Astrocyte of the hippocampus (primary cell): ENCODE measurements around the gene IDS.
"Not testable (repeated sequence)": the region's sequence is repeated elsewhere in the genome, so short reads cannot be mapped to it uniquely, and the experiment has no call there.

Source experiments
- DNase-seq: peaks from one replicate; pipeline ENCODE4 v3.0.0; 2011; ENCODE audit warnings: low read depth, low spot score

Gene IDS

DNA sequence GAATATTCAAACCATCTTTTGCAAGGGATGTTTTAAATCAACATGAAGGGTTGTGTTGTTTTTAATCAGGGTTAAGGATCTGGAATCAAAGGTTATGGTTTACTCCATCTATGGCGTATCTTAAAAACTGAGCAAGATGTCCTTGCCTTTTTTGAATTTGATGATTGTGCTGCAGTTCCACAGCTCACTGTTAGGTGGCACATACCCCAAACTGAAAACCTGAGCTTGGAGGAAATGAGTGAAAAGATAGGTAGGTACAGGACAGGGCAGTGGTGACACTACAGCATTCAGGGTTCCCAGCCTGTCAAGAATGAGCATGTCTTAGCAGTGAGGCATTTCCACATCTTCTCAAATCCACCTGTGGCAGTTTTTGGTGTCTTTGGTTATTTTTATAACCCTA is 22.6 kb upstream of the IDS start:
- DNase-seq = peak; percentile 28

DNA sequence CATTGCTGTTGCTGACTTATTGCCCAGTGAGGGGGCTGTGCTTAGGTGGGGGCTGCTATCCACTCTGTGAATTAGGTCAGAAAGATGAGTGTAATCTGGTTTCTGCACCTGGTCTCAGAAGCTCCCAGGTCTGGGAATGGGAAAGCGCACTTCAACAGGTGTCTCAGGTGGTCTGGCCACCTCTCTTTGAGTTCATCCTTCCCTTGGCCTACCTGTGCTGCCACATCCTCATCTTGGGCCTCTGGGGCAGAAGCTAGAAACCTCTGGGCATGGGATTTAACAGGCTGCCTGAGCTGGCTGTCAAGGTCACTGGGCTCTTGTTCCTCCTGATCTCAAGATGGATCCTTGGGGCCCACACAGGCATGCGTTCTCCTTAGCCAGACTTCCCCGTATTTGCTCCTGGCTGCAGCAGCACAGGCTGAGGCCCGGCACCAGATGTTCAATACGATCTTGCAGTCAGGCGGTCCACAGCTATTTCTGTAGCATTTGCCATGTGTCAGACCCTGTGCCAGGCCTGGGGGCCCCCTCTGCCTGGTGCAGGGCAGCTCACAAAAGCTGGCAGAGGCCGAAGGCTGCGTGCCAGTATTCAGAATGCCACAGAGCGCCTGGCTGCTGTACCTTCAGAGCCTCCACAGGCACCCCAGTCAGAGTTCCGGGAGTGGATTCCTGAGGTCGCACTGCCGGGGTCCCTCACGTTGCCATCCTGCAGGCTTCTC is 21.4 kb upstream of the IDS start:
- DNase-seq = not testable (repeated sequence)

DNA sequence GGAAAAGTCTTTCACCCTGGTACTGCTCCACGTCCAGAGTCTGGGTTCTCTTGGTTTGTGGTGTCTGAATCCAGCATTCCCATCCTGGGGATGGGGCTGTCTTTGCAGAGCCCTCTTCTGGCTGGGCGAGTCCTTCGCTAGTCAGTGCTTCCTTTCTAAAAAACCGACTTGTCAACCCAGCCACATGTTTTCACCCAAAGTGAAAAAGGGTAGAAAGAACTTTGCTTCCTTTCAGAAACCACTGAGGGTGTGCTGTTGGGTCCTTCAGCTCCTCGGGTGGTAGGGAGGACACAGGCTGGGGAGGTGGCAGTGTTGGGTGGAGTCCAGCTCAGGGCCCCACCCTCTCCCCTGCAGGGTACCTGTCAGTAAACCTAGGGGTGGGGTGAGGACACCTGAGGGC is 20.8 kb upstream of the IDS start:
- DNase-seq = not testable (repeated sequence)

DNA sequence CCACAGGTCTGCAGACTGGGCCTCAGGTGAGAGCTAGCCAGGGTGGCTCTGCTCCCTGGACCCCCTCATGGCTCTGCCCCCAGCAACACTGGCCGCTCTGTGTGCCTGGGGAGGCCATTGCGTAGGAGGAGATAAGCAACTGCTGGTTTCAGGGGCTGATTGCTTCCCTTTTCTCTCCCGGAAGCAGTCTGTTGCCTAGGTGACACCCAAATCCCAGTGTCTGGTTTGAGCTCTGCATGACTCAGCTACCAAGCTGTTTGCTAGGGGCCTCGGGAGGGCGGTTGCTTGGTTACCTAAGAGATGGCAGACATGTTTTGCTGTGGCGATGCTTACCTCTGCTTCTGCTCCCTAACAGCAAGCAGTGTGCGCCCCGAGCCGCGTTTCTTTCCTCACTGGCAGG is 20.3 kb upstream of the IDS start:
- DNase-seq = peak; percentile 62

DNA sequence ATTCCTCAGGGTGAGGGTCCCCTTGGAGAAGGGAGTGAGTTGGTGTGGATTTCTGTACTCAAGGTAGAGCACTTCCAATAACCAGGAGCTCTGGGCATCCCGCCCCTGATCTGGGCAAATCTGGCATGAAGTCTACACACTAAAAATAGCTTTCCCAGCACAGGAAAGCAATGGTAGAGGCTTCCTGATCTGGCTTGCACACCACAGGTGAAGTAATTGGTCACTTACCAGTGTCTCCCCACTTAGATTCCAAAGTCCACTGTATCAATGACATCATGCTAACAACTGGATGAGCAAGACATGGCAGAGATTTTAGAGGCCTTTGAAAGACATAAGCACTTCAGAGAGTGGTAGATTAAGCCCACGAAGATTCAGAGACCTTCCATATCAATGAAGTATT is 17.8 kb upstream of the IDS start:
- no peak for DNase-seq

DNA sequence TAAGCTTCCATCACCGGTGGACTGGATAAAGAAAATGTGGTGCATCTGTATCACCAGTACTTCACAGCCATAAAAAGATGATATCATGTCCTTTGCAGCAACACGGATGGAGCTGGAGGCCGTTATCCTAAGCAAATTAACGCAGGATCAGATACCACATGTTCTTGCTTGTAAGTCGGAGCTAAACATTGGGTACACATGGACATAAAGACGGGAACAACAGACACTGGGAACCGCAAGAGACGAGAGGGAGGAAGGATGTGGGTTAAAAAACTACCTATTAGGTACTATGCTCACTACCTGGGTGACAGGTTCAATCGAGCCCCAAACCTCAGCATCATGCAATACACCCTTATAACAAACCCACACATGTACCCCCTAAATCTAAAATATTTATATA is 16.3 kb upstream of the IDS start:
- DNase-seq = no peak

DNA sequence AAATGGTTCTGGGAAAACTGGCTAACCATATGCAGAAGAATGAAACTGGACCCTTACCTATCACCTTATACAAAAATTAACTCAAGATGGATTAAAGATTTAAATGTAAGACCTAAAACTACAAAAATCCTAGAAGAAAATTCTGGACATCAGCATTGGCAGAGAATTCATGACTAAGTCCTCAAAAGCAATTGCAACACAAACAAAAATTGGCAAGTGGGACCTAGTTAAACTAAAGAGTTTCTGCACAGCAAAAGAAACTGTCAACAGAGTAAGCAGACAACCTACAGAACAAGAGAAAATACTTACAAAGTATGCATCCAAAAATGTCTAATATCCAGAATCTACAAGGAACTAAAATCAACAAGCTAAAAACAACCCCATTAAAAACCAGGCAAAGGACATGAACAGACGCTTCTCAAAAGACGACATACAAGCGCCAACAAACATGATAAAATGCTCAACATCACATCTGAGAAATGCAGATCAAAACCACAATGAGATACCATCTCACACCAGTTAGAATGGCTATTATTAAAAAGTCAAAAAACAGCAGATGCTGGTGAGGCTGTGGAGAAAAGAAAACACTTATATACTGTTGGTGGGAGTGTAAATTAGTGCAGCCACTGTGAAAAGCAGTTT is 15.7 kb upstream of the IDS start:
- DNase-seq = not testable (repeated sequence)

DNA sequence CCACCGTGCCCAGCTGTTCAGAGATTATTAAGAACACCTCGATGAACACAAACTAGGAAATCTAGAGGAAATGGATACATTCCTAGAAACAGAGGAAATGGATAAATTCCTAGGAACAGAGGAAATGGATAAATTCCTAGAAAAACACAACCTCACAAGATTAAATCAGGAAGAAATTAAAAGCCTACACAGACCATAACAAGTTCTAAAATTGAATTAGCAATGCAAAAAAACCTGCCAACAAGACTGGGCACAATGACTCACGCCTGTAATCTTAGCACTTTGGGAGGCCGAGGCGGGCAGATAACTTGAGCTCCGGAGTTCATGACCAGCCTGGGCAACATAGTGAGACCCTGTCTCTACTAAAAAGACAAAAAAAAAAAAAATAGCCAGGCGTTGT is 13.1 kb upstream of the IDS start:
- DNase-seq = no peak

DNA sequence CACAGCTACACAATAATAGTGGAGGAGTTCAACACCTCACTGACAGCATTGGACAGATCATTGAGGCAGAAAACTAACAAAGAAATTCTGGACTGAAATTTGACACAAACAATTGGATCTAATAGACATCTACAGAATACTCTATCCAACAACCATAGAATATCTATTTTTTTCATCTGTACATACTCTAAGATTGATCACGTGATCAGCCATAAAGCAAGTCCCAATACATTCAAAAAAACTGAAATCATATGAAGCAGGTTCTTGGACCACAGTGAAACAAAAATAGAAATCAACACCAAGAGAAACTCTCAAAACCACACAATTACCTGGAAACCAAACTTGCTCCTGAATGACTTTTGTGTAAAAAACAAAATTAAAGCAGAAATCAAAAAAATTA is 12.2 kb upstream of the IDS start:
- DNase-seq = no peak

DNA sequence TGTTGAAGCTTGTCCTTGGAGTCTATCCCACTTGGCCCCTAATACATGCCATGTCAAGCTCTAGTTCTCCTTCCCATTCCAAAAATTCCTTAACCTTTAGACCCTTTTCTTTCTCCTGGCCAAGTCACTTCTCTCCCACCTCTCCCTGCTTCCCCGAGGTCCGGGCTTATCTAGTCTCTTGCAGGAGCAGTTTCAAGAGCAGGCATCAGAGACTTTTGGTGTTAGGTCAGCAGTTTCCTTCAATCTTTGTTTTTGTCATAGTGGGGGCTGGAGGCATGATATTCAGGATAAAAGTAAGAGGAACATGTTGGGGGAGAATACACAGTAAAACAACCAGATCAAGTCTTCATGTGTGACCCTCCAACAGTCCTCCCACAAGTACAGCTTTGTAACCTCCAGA is 11.5 kb upstream of the IDS start:
- DNase-seq = no peak

DNA sequence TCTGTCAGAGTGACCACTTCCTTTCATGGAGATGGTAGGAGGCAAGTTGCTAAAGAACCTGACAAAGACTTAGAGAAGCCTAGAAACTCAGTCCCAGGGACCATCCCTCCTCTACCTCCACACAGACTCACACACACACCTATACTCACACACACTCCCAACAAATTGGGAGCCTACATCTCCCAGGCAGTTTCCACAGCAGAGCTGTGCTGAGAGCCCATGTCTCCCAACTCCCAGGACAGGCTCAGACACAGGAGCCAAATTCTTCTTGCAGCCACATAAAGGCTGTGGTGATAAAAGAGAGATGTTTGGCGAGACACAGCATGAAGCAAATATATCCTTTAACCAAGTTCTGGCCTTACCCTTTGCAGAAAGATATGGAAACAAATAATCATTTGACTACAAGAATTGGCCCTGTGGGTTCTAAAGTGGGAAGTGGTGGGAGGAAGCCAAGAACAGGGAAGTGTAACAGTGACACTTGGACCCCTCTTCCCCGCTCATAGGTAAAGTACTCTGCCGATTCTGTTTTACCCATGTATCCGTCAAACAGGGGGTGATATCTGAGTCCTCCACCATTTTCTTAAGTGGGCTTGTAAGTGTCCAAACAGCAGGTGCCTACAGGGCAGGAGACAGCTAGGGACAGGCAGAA is 11.0 kb upstream of the IDS start:
- no peak for DNase-seq

DNA sequence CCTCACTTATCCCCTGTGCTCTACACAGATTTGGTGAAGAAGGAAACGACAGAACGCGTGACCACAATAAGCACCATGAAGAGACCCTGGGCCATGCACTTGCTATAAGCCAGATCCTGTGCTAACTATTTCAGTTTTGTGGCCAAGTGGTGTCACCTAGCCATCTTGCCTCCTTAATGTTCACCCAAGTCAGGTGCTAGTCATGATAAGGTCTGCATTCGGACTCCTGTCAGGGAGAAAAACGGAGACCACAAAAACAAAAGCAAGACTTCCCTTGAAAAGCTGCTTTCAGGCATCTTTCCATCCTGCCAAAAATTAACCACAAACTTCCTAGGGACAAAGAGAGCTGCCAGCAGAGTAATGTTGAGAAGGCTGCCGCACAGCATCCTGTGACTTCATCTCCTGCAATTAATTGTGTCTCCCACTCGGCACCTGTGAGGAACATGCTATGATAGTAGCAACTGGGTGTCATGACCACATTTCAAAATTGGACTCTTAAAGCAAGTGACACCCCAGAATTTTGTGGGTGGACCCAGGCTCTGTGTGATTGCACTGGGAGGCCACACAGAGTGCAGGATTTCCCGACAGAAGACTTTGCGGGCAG is 8.8 kb upstream of the IDS start:
- DNase-seq = peak; percentile 80

DNA sequence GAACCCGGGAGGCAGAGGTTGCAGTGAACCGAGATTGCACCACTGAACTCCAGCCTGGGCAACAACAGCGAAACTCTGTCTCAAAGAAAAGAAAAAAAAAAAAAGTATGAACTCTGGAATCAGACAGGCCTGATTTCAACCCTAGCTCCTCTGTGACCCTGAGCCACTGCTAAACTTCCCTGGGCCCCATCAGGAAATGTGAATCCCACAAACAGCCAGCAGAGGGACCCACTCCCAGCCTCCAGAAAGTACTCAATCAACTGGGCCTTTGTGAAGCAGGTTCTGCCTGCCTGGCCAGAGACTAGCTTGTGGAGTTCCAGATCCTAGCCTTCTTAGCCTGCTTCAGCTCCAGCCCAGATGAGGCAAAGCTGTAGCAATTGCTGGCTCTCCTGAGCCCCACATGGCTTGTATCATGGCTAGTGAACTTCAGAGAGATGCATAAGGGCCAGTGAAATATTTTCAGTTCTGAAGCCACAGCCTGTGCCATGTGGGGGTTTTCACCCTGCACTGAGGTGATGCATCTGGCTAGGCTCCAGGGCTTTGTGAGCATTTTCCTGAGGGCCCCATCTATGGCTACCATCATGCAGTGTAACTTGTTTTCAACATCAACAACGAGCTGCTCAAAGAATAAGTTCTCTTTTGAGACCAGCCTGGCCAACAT is 7.2 kb upstream of the IDS start:
- peak; percentile 54 for DNase-seq

DNA sequence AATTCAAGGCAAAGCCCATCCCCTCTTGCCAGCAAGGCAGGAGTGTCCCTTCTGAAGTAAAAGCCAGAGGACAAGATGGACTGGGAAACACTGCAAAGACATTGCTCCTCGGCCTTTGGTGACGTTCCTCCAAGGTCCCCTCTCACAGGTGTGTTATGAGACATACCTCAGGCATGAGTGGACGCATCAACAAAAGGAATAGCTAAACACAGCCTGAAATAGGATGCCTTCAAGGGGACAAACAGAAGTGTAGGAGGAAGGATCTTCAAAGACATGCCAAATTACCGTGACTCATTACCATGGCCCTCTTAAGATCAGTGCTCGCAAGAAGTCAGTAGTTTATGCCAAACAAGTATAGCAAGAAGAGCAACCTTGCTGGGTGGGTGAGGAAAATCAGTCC is 6.0 kb upstream of the IDS start:
- DNase-seq = no peak

DNA sequence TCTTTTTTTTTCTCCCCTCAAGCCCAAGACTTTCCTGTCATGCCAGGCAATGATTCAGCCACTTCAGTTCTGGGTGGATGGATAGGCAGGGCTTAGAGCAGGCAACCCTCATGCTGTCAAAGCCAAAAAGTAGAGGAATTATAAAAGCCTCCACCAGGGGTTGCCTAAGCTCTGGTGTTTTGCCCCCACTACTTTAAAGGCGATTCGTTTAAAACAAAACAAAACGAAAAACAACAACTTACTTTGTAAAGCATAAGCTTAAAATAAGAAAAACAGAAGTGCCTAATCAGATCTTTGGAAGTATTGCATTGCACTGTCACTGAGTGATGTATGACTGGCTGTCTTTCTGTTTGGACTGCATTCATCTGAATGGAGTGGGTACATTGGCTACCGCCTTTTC is 5.3 kb upstream of the IDS start:
- peak; percentile 52 for DNase-seq

DNA sequence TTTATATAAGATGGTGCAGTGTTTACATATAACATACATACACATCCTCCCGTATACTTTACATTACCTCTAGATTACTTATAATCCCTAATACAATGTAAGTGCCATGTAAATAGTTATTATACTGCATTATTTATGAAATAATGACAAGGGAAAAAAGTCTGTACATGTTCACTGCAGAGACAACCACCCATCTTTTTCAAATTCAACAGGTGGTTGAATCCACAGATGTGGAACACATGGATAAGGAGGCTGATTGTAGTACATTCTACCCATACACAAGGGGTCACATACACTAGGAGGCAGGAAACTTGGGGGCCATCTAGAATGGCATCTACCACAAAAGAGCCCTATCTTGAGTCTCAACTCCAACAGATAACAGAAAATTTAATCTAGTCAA is 3.4 kb upstream of the IDS start:
- DNase-seq = no peak

DNA sequence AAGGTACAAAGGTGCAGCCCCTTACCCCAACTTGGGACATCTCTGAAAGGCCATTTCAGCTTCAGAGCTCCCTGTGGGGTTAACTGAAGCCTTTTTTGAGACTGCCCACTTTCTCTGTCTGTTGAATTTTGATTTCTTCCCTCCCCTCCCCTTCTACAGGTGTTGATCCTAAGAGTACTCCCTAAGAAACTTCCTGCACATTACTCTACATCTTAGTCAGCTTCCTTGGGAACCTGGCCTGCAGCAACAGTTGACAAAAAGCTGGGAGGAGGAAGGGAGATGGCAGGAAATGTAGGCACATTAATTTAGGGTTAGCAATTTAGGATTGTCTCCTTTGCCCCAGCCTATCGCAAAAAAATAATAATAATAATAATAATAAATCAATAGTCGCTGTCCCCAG is 1.2 kb upstream of the IDS start:
- DNase-seq = no peak

DNA sequence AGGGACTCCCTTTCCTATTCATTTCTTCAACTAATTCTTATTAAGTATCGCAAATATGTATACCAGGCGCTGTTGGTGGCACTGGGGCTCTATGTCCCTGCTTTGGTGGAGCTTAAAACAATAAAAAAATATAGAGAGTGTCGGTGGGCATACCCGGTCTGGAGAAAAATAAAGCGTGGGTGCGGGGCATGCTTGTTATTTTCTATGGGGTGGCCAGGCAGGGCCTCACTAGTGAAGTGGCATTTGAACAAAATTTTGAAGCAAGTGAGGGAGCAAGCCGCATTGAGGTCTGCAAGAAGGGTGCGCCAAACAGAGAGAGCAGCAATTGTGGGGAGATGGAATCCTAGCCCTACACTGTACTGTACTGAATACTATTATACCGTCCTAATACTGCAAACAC is 565 bp upstream of the IDS start:
- no peak for DNase-seq

DNA sequence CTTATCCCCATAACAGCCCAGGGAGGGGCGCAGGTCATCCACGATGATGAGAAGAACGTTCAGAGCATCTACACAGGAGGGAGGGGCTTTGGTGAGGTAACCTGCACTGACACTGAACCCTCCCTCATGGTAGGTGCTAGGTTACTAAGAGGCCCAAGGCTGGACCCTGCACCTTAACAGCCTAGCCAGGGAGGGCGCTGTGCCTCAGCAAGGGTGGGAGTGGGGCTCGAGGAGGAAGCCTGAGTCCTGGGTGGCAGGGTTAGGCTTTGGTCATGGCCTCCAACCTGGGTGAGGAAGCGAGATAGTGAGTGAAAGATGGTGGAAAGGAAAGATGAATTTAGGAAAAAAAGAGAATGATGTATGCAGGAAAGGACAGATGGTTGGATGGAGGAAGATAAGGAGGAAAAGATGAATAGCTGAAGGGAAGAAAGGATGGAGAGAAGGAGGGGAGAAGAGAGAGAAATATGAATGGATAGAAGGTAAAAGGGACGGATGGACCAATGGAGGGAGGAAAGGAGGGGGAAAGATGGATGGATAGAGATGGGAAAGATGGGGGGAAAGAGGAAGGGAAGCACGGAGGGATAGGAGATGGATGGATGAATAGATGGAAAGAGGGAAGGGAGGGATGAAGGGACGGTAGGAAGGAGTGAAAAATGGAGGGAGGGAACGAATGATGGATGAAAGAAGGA is 736 bp downstream of the IDS start:
- DNase-seq = peak; percentile 31

DNA sequence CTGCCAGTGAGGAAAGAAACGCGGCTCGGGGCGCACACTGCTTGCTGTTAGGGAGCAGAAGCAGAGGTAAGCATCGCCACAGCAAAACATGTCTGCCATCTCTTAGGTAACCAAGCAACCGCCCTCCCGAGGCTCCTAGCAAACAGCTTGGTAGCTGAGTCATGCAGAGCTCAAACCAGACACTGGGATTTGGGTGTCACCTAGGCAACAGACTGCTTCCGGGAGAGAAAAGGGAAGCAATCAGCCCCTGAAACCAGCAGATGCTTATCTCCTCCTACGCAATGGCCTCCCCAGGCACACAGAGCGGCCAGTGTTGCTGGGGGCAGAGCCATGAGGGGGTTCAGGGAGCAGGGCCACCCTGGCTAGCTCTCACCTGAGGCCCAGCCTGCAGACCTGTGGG is 1.7 kb downstream of the IDS start:
- peak; percentile 67 for DNase-seq

DNA sequence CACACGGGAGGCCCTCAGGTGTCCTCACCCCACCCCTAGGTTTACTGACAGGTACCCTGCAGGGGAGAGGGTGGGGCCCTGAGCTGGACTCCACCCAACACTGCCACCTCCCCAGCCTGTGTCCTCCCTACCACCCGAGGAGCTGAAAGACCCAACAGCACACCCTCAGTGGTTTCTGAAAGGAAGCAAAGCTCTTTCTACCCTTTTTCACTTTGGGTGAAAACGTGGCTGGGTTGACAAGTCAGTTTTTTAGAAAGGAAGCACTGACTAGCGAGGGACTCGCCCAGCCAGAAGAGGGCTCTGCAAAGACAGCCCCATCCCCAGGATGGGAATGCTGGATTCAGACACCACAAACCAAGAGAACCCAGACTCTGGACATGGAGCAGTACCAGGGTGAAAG is 2.2 kb downstream of the IDS start:
- not testable (repeated sequence) for DNase-seq

DNA sequence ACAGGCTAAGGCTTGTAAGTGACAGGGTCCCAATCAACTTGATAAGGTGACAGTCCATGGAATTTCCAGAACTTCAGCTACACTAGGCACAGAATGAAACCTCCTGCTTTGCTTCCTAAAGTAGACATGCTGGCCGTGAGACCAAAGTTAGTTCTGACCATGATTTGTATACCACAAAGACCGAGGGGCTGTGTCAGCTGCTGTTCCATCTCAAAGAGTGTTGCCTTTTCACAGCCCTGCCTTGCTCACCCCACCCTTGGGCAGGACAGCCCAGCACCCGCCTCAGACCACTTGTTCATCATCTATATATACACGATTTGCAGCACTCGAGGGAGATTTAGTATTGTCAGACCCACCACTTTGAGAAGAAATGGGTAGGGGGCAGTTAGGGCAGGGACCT is 5.3 kb downstream of the IDS start:
- DNase-seq = no peak
